ENCODE results near the gene TRPM2.

The TRPM2 gene

DNA sequence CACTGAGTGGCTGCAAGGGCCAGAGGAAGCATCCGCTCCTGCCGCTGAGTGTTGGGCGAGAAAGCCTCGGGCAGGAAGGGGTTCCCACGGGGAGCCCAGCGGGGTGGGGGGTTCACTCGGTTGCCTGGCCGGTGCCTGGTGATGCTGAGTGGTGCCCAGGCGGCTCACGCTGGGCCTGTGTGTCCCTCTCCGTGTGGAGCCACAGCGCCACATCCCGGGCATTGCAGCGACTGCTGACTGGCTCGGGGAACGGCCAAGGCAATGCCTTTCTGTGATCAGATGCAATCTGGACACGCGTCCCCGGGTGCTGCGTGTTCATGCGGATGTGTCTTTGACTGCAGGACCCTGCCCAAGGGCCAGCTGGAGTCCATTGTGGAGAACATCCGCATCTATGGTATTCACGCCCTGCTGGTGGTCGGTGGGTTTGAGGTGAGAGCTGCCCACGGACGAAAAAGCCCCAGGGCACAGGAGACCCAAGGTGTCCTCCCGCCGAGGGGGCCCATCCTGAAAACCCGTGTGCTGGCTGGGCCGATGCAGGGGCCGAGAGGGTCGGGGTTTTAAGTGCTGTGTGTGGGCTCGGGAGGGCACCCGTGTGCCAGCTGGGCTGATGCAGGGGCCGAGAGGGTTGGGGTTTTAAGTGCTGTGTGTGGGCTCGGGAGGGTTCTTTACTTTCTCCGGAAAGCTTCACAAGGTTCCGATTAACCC is 30.6 kb upstream of the TRPM2 start:
- DNase-seq, result no peak

GRCh38 chr21:44323591-44323990 is 29.8 kb upstream of the TRPM2 start:
- no peak for DNase-seq

DNA sequence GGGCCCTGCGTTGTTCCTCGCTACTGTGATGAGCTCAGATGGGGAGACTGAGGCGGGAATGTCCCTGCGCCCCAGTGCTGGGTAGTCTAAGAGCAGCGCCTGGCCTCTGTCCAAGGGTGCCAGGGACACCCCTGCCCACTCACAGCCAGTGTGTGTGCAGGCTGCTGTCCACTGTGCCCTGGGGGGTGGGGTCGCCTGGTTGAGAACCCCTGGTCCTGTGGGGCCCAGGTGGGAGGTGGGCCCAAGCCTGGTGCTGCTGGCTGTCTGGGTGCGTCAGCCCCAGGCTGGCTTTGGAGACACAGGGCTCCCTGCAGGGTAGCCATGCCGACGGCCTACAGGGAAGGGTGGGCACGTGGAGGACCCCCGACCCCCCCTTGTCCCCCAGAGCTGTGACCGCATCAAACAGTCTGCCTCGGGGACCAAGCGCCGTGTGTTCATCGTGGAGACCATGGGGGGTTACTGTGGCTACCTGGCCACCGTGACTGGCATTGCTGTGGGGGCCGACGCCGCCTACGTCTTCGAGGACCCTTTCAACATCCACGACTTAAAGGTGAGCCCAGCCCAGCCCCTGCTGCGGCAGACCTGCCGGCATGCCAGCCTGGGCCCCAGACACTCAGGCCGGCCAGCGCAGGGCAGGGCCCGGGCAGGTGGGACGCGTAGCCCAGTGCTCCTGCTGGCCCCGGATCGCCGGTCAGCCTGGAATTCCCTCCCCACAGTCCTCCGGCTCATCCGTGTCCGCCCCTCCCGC is 29.1 kb upstream of the TRPM2 start:
- DNase-seq, result no peak

- no peak for DNase-seq
These were observed 28.6 kb upstream of the TRPM2 start for GRCh38 chr21:44324854-44325107.

GRCh38 chr21:44325386-44326271 is 27.8 kb upstream of the TRPM2 start:
- no peak for DNase-seq

DNA sequence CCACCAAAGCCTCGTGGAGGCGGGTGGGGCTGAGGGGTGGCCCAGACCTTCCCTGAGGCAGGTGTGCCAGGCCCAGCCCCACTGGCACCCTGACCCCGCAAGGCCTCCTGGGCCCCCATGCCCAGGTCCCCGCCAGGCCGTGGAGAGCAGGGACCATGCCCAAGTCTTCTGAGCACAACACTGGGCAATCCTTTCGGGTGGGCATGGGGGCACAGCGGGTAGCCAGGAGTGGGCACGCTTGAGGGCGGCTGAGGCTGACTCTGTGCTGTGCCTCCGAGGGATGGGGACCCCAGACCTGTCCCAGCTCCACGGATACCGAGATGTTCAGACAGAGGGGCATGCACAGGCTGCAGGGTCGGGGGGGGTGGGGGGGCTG is 27.2 kb upstream of the TRPM2 start:
- no peak for DNase-seq

- no peak for DNase-seq
These were observed 26.5 kb upstream of the TRPM2 start for GRCh38 chr21:44326716-44327602.

GRCh38 chr21:44327603-44327974 is 25.8 kb upstream of the TRPM2 start:
- DNase-seq, result no peak

DNA sequence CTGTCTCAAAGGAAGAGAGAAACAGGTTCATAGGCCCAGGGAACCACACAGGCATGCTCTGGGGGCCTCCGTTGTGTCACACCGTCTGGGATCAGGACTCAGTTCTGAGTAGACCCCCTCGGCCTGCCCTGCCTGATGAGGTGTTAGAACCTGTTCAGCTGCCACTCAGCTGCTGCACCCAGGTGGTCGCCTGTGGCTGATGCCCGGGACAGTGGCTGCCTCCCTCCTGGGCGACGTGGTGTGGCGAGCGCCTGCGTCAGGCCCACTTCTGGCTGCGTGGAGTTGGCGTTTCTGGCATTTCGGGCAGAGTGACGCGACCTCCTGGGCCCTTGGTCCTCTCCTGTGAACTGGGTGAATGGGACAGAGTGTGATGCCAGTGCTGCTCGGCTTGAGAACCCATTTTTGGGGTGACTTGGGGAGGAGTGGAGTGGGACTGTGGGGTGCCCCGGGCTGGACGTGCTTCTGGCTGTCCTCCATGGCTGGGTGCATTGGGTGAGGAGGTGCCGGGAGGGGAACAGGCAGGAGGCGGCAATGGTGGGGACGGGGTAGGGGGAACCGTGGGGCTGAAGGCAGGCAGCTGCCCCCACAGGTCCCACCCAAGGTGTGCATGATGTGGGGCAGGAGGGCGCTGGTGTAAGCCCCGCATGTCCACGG is 25.1 kb upstream of the TRPM2 start:
- no peak for DNase-seq

DNA sequence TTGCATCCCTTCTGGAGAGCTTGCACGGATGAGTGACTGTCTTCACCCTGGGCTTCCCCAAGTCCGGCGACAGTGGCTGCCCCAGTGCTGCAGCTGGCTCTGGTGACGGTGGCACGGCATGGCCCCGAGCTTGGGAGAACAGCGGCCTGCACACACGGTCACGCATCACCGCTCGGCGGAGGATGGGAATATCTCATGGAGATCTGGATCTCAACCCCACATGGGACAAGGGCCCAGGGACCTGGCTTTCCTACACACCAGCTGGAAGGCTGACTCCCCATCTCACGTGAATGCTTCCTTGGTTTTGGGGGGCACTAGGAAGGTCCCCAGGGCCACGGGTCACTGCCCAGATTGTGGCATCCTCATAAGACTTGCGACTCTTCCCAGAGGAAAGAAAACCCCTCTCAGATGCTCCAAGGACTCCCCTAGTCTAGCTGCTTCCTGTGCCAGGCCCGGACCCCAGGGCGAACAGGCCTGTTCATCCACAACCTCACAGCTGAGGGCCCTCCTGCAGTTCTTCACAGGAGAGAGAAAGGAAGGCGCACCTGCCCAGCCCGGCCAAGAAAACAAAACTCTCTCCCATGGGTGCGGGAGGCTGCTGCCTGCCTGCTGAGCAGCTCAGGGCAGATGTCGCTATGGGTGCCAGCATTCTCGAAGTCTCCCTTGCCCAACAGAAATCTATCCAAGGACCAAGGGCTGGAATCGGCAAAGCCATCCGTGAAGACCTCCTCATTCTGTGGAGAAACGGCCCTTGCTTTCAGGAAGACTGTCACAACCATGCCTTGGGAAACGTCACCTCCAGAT is 24.1 kb upstream of the TRPM2 start:
- DNase-seq, result peak; percentile 37

- no peak for DNase-seq
These were observed 23.3 kb upstream of the TRPM2 start for GRCh38 chr21:44329971-44330681.

DNA sequence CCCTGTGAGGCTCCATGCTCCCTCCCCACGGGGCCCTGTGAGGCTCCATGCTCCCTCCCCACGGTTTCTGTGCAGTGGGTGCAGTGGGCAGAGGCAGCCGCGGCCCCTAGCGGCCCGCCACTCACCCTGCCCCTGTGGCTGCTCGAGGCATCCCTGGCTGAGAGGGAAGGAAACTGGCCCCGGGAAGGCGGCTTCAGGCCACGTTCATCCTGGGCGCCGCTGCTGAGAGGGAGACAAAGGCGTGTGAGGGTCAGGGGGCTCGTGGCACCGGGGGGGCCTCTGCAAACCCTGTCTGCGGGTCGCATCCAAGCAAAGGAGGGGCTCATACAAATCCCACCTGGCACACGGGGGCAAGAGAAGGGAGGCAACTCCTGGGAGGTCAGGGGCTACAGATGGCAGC is 22.7 kb upstream of the TRPM2 start:
- no peak for DNase-seq

GRCh38 chr21:44331209-44331608 is 22.2 kb upstream of the TRPM2 start:
- DNase-seq, result no peak

GRCh38 chr21:44331650-44332307 is 21.6 kb upstream of the TRPM2 start:
- no peak for DNase-seq

GRCh38 chr21:44332383-44332782 is 21.0 kb upstream of the TRPM2 start:
- DNase-seq, result peak; percentile 20

DNA sequence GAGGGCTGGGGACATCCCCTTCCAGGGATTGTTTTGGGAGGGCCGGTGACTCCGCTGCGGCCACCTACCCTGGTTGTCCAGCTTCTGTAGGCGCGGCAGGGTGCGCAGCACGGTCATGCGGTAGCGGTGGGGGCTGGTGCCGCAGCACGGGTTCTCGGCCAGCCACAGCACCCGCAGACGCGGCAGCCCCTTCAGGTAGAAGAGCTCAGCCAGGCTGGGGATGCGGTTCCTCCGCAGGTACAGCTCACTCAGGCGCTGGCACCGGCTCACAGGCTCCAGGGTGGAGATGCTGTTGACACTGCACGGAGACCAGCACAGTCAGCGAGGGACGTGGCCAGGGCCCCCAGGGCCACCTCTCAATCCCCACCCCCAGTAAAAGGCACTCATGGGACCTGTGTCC is 20.5 kb upstream of the TRPM2 start:
- no peak for DNase-seq

- DNase-seq, result peak; percentile 65
These were observed 19.7 kb upstream of the TRPM2 start for GRCh38 chr21:44333509-44334328.

DNA sequence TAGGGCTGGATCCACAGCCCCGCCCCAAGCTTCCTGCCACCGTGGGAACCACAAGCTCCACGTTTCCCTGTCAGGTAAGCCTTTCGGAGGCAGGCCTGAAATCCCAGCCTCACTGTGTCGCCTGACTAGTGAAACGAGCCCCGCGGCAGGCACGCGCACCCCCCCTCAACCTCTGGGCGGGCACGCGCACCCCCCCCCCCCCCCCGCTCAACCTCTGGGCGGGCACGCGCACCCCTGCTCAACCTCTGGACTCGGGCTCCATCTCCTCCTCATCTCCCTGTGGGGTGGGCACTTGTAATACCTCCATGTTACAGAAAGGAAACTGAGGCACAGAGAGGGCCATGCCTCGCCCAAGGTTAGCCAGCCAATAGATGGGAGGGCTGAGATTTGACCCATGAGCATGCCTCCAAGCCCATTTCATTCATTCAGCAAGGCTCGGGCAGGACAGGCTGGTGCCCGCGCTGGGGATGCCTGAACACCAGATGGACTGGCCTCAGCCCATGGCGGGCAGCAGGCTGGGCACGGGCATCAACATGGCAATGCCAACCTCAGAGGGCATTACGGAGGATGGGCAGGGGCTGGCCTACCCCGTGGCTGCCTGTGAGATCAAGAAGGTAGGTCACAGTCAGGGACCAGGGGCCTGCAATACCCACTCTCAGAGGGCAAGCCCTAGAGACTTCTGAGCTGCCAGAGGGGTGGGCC is 18.9 kb upstream of the TRPM2 start:
- DNase-seq, result peak; percentile 65
